Measurements from ENCODE around the gene P4HA1.

- TF ChIP-seq GATA2 (IDR thresholded peaks at IDR 0.05; ENCODE audit: low read depth, low read length) (no peak), GATA3 (IDR thresholded peaks at IDR 0.05; ENCODE audit: low read depth, low read length) (no peak)
These were observed 38.1 kb upstream of the P4HA1 start for GRCh38 chr10:73134727-73135126.
